Chondrocyte (in vitro differentiated cells): ENCODE results near the gene ZSCAN18. TPM values are rescaled to one million over a fixed set of nuclear protein-coding genes. Genes with fewer than 3 reads are reported as not detected.

Experiments used
- DNase-seq: peaks from one replicate; pipeline ENCODE4 v3.0.0; 2021; ENCODE audit warnings: mixed read lengths, low spot score
- H3K27ac Mint-ChIP-seq: one replicate; pipeline ENCODE4 v1.8.0; 2021; ENCODE audit warnings: mild to moderate bottlenecking, moderate library complexity, mixed read lengths; ENCODE audit not compliant: unreplicated experiment
- H3K27me3 Mint-ChIP-seq: 2 replicates; pipeline ENCODE4 v1.8.0; 2021; ENCODE audit warnings: low read depth, mixed read lengths
- H3K36me3 Mint-ChIP-seq: 2 replicates; pipeline ENCODE4 v1.8.0; 2021; ENCODE audit warnings: low read depth, mixed read lengths
- H3K4me1 Mint-ChIP-seq: 2 replicates; pipeline ENCODE4 v1.8.0; 2021; ENCODE audit warnings: low read depth, mild to moderate bottlenecking, mixed read lengths
- H3K4me3 Mint-ChIP-seq: one replicate; pipeline ENCODE4 v1.8.0; 2021; ENCODE audit warnings: mild to moderate bottlenecking, moderate library complexity, mixed read lengths; ENCODE audit not compliant: unreplicated experiment
- H3K9me3 Mint-ChIP-seq: 2 replicates; pipeline ENCODE4 v1.8.0; 2021; ENCODE audit warnings: low read depth, mixed read lengths
- total RNA-seq: library from RNA; stranded (reverse); gene quantifications from 3 replicates; pipeline ENCODE4 v1.2.1, GENCODE V29; 2021
- TF ChIP-seq, protein P1 (sequence below): fragments of 200-600 bp; sonication (generic); IDR thresholded peaks from 2 replicates; pipeline ENCODE4 v1.5.0; 2021; ENCODE audit warnings: antibody characterized with exemption, mild to moderate bottlenecking, moderate library complexity

Gene ZSCAN18
- total RNA-seq, 1 donor from 2014 or later, result 39.4 TPM

GRCh38 chr19:58107778-58108545 lies 9.9 kb upstream of the ZSCAN18 start:
- H3K4me3 Mint-ChIP-seq, result no peak overlapping the region
- H3K36me3 Mint-ChIP-seq, result peaks cover 29% of the 10 kb centered on the region

GRCh38 chr19:58098682-58098998 lies 609 bp upstream of the ZSCAN18 start:
- peaks cover 24% of the 10 kb centered on the region for H3K36me3 Mint-ChIP-seq
- H3K27me3 Mint-ChIP-seq, result no peaks in the 10 kb centered on the region
- peak overlapping the region; percentile 89 for H3K4me3 Mint-ChIP-seq
- peaks cover 11% of the 10 kb centered on the region for H3K4me1 Mint-ChIP-seq
- no peak for DNase-seq
- H3K9me3 Mint-ChIP-seq, result peaks cover 34% of the 10 kb centered on the region
- H3K27ac Mint-ChIP-seq, result peak overlapping the region; percentile 100
- TF ChIP-seq, protein P1, sequence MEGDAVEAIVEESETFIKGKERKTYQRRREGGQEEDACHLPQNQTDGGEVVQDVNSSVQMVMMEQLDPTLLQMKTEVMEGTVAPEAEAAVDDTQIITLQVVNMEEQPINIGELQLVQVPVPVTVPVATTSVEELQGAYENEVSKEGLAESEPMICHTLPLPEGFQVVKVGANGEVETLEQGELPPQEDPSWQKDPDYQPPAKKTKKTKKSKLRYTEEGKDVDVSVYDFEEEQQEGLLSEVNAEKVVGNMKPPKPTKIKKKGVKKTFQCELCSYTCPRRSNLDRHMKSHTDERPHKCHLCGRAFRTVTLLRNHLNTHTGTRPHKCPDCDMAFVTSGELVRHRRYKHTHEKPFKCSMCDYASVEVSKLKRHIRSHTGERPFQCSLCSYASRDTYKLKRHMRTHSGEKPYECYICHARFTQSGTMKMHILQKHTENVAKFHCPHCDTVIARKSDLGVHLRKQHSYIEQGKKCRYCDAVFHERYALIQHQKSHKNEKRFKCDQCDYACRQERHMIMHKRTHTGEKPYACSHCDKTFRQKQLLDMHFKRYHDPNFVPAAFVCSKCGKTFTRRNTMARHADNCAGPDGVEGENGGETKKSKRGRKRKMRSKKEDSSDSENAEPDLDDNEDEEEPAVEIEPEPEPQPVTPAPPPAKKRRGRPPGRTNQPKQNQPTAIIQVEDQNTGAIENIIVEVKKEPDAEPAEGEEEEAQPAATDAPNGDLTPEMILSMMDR, result no peak

More at GRCh38 chr19:58107778-58108545, 9.9 kb upstream of the ZSCAN18 start:
- DNase-seq, result no peak
- no peaks in the 10 kb centered on the region for H3K4me1 Mint-ChIP-seq
- H3K9me3 Mint-ChIP-seq, result peaks cover 61% of the 10 kb centered on the region
- no peak overlapping the region for H3K27ac Mint-ChIP-seq
- no peaks in the 10 kb centered on the region for H3K27me3 Mint-ChIP-seq
- TF ChIP-seq, protein P1, result no peak

- H3K27me3 Mint-ChIP-seq, result no peaks in the 10 kb centered on the region
- peak overlapping the region; percentile 59 for H3K4me3 Mint-ChIP-seq
- H3K4me1 Mint-ChIP-seq, result peaks cover 11% of the 10 kb centered on the region
- H3K27ac Mint-ChIP-seq, result peak overlapping the region; percentile 71
- H3K9me3 Mint-ChIP-seq, result peaks cover 29% of the 10 kb centered on the region
- DNase-seq, result no peak
- peaks cover 20% of the 10 kb centered on the region for H3K36me3 Mint-ChIP-seq
- TF ChIP-seq, protein P1, result no peak
These were observed 682 bp downstream of the ZSCAN18 start for GRCh38 chr19:58097349-58097748.

- TF ChIP-seq, protein P1, result no peak
- Mint-ChIP-seq H3K36me3 (peaks cover 23% of the 10 kb centered on the region), H3K4me1 (peaks cover 11% of the 10 kb centered on the region), H3K4me3 (peak overlapping the region; percentile 59), H3K27ac (peak overlapping the region; percentile 71), H3K9me3 (peaks cover 29% of the 10 kb centered on the region), H3K27me3 (no peaks in the 10 kb centered on the region)
- DNase-seq, result no peak
These were observed 1.1 kb downstream of the ZSCAN18 start for GRCh38 chr19:58096884-58097283.

DNA sequence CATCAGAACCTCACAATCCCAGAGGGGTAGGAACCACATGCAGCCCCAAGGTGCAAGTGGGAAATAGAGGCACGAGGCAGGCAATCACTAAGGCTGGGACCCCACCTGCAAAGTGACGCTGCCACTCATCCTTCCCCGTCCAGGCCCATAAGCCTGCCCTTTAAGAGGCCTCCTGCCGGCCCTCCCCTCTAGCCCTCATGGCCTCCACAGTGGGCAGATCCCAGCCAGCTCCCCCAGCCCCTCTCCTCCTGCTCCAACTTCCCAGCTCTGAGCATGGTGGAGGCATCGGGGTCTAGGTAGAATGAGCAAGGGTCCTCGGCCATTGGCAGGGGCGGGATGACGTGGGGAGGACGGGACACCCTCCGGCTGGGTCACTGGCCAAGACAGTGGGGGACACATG lies 2.7 kb downstream of the ZSCAN18 start:
- TF ChIP-seq, protein P1, result no peak
- H3K27me3 Mint-ChIP-seq, result no peaks in the 10 kb centered on the region
- no peak for DNase-seq
- no peak overlapping the region for H3K4me3 Mint-ChIP-seq
- H3K36me3 Mint-ChIP-seq, result peaks cover 29% of the 10 kb centered on the region
- no peak overlapping the region for H3K27ac Mint-ChIP-seq
- peaks cover 31% of the 10 kb centered on the region for H3K9me3 Mint-ChIP-seq
- H3K4me1 Mint-ChIP-seq, result peaks cover 11% of the 10 kb centered on the region
